ENCODE data around the gene NTRK1.

NTRK1 gene

GRCh38 chr1:156851779-156852417, 8.8 kb upstream of the NTRK1 start:
- Histone ChIP-seq H3K4me3 (ENCODE audit: low read depth, low read length) (no peak overlapping the region), H3K4me2 (ENCODE audit: low read length) (peak overlapping the region; percentile 1), H3K9me3 (ENCODE audit: control insufficient read depth, low read length) (no peaks in the 10 kb centered on the region), H3K79me2 (no peaks in the 10 kb centered on the region), H3K9ac (no peak overlapping the region), H3K27ac (peak overlapping the region; percentile 33), H3K4me1 (peaks cover 2% of the 10 kb centered on the region), H2AFZ (peak overlapping the region; percentile 45), H3K36me3 (ENCODE audit: control insufficient read depth, insufficient read depth, low read length) (no peaks in the 10 kb centered on the region), H3K27me3 (ENCODE audit: control insufficient read depth, insufficient read depth, low read length) (no peaks in the 10 kb centered on the region)
- no peak for TF ChIP-seq CTCF (IDR thresholded peaks at IDR 0.05)

GRCh38 chr1:156852418-156852874, 8.2 kb upstream of the NTRK1 start:
- Histone ChIP-seq H3K9ac (no peak overlapping the region), H3K27me3 (ENCODE audit: control insufficient read depth, insufficient read depth, low read length) (no peaks in the 10 kb centered on the region), H2AFZ (peak overlapping the region; percentile 45), H3K79me2 (no peaks in the 10 kb centered on the region), H3K36me3 (ENCODE audit: control insufficient read depth, insufficient read depth, low read length) (no peaks in the 10 kb centered on the region), H3K4me2 (ENCODE audit: low read length) (peak overlapping the region; percentile 1), H3K9me3 (ENCODE audit: control insufficient read depth, low read length) (no peaks in the 10 kb centered on the region), H3K4me3 (ENCODE audit: low read depth, low read length) (no peak overlapping the region), H3K27ac (peak overlapping the region; percentile 33), H3K4me1 (peaks cover 2% of the 10 kb centered on the region)
- TF ChIP-seq CTCF (IDR thresholded peaks at IDR 0.05) = no peak

GRCh38 chr1:156853761-156854160, 6.9 kb upstream of the NTRK1 start:
- Histone ChIP-seq H3K27ac (no peak overlapping the region), H3K4me2 (ENCODE audit: low read length) (no peak overlapping the region), H3K79me2 (no peaks in the 10 kb centered on the region), H3K9me3 (ENCODE audit: control insufficient read depth, low read length) (no peaks in the 10 kb centered on the region), H2AFZ (no peak overlapping the region), H3K9ac (no peak overlapping the region), H3K36me3 (ENCODE audit: control insufficient read depth, insufficient read depth, low read length) (no peaks in the 10 kb centered on the region), H3K27me3 (ENCODE audit: control insufficient read depth, insufficient read depth, low read length) (no peaks in the 10 kb centered on the region), H3K4me3 (ENCODE audit: low read depth, low read length) (no peak overlapping the region), H3K4me1 (peaks cover 2% of the 10 kb centered on the region)
- TF ChIP-seq CTCF (IDR thresholded peaks at IDR 0.05) = no peak

GRCh38 chr1:156854634-156855033, 6.0 kb upstream of the NTRK1 start:
- H3K9ac ChIP-seq = no peak overlapping the region
- H3K9me3 ChIP-seq (ENCODE audit: control insufficient read depth, low read length) = no peaks in the 10 kb centered on the region
- H3K79me2 ChIP-seq = no peaks in the 10 kb centered on the region
- no peak overlapping the region for H2AFZ ChIP-seq
- H3K27ac ChIP-seq = no peak overlapping the region
- no peaks in the 10 kb centered on the region for H3K27me3 ChIP-seq (ENCODE audit: control insufficient read depth, insufficient read depth, low read length)
- no peak overlapping the region for H3K4me2 ChIP-seq (ENCODE audit: low read length)
- TF ChIP-seq CTCF (IDR thresholded peaks at IDR 0.05) = no peak
- no peaks in the 10 kb centered on the region for H3K36me3 ChIP-seq (ENCODE audit: control insufficient read depth, insufficient read depth, low read length)
- no peak overlapping the region for H3K4me3 ChIP-seq (ENCODE audit: low read depth, low read length)
- H3K4me1 ChIP-seq = peaks cover 2% of the 10 kb centered on the region

DNA sequence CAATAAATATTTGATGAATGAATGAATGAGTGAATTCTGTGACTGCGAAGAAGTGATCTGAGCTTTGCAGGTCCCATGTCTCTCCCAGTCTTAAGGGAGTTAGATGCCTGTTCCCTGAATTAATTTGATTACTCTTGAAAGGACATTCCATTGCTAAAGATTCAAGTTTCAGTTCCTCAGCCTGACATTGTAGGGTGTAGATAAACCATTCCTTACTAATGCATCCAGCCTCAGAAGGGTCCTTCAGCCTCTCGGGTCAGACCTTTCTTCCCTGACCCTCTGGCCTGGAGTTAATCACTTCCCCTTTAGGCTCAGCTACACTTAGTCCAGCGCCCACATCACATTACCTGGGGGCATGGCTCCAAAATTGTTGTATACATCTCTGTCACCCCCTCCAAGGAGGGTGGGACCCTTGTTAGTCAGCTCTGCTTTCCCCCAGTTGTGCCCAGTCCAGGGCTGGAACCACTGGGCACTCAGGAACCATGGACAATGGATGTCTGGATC, 4.3 kb upstream of the NTRK1 start:
- Histone ChIP-seq H3K27me3 (ENCODE audit: control insufficient read depth, insufficient read depth, low read length) (peaks cover 10% of the 10 kb centered on the region), H3K4me1 (peaks cover 2% of the 10 kb centered on the region), H3K36me3 (ENCODE audit: control insufficient read depth, insufficient read depth, low read length) (no peaks in the 10 kb centered on the region), H3K27ac (no peak overlapping the region), H3K4me2 (ENCODE audit: low read length) (no peak overlapping the region), H3K79me2 (no peaks in the 10 kb centered on the region), H3K9me3 (ENCODE audit: control insufficient read depth, low read length) (no peaks in the 10 kb centered on the region), H2AFZ (no peak overlapping the region), H3K4me3 (ENCODE audit: low read depth, low read length) (no peak overlapping the region), H3K9ac (no peak overlapping the region)
- TF ChIP-seq CTCF (IDR thresholded peaks at IDR 0.05) = no peak

All from parathyroid adenoma (tissue), 2 donors.